ENCODE measurements around the gene OTUD5.
"Not testable (repeated sequence)": the region's sequence is repeated elsewhere in the genome, so short reads cannot be mapped to it uniquely, and the experiment has no call there.

DNA sequence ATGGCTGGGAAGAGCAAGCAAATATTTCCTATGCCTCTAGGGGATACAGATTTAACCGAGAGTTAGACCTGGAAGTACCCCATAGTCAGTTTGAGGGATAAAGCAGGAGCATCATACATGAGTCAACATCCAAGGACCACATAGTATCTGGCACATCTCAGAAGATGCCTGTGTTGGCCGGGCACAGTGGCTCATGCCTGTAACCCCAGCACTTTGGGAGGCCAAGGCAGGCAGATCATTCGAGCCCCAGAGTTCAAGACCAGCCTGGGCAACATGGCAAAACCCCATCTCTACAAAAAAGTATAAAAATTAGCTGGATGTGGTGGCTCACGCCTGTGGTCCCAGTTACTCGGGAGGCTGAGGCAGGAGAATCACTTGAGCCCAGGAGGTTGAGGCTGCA is 70.8 kb downstream of the OTUD5 start:
- not testable (repeated sequence) for TF ChIP-seq POLR2A (IDR thresholded peaks at IDR 0.05; ENCODE audit: low read depth); EP300 (IDR thresholded peaks at IDR 0.05); POLR2AphosphoS5 (IDR thresholded peaks at IDR 0.05)
- TF ChIP-seq, protein P1, sequence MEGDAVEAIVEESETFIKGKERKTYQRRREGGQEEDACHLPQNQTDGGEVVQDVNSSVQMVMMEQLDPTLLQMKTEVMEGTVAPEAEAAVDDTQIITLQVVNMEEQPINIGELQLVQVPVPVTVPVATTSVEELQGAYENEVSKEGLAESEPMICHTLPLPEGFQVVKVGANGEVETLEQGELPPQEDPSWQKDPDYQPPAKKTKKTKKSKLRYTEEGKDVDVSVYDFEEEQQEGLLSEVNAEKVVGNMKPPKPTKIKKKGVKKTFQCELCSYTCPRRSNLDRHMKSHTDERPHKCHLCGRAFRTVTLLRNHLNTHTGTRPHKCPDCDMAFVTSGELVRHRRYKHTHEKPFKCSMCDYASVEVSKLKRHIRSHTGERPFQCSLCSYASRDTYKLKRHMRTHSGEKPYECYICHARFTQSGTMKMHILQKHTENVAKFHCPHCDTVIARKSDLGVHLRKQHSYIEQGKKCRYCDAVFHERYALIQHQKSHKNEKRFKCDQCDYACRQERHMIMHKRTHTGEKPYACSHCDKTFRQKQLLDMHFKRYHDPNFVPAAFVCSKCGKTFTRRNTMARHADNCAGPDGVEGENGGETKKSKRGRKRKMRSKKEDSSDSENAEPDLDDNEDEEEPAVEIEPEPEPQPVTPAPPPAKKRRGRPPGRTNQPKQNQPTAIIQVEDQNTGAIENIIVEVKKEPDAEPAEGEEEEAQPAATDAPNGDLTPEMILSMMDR (IDR thresholded peaks at IDR 0.05): not testable (repeated sequence)

Data from esophagus muscularis mucosa (tissue), 4 donors.